PC-9 (cell line): ENCODE measurements around the gene PRR22. TPM values are rescaled to one million over a fixed set of nuclear protein-coding genes. Genes with fewer than 3 reads are reported as not detected.

Experiments
- BruUV-seq: library from RNA; stranded (reverse); fragments of 400-500 nt; replicated peaks from 2 replicates; lab custom pipeline; 2021; lab: Mats Ljungman, UMichigan
- CTCF ChIA-PET: fragments of 300-600 bp; sonication (Branson Sonifier 250); formaldehyde crosslinking; loops from one replicate; lab custom pipeline; 2022; ENCODE audit warnings: antibody characterized with exemption; lab: Charles Lee
- POLR2A ChIA-PET: fragments of 300-600 bp; sonication (Branson Sonifier 250); formaldehyde crosslinking; loops from one replicate; lab custom pipeline; 2022; ENCODE audit warnings: antibody characterized with exemption; ENCODE audit not compliant: unreplicated experiment; lab: Charles Lee
- DNase-seq, 2 experiments: peaks; one replicate each; pipeline versions ENCODE4 v3.0.0 to v3.0.0-alpha.2; 2015 to 2022; ENCODE audit warnings: mixed read lengths in 1 of 2
- H2AFZ ChIP-seq: fragments of 200-600 bp; sonication (generic); 2 replicates; pipeline ENCODE4 v1.8.1; 2017; ENCODE audit warnings: antibody characterized with exemption
- H3F3A ChIP-seq: fragments of 200-600 bp; sonication (generic); 2 replicates; pipeline ENCODE4 v1.8.1; 2017; ENCODE audit warnings: antibody characterized with exemption, mild to moderate bottlenecking, low read depth; ENCODE audit not compliant: insufficient read depth
- H3K27ac ChIP-seq: fragments of 200-600 bp; sonication (generic); 2 replicates; pipeline ENCODE4 v1.6.1; 2016; ENCODE audit warnings: mixed run types
- H3K27me3 ChIP-seq: fragments of 200-600 bp; sonication (generic); 2 replicates; pipeline ENCODE4 v1.6.1; 2016; ENCODE audit warnings: low read depth, mixed run types; ENCODE audit not compliant: insufficient read depth
- H3K36me3 ChIP-seq: fragments of 200-600 bp; sonication (generic); 2 replicates; pipeline ENCODE4 v1.6.1; 2016; ENCODE audit warnings: low read depth, mixed run types
- H3K4me1 ChIP-seq: fragments of 200-600 bp; sonication (generic); replicated peaks from 2 replicates; pipeline ENCODE4 v1.6.1; 2016; ENCODE audit warnings: mixed run types; ENCODE audit not compliant: insufficient read depth
- H3K4me2 ChIP-seq: fragments of 200-600 bp; sonication (generic); 2 replicates; pipeline ENCODE4 v1.6.1; 2017; ENCODE audit warnings: mixed run types
- H3K4me3 ChIP-seq: fragments of 200-600 bp; sonication (generic); 2 replicates; pipeline ENCODE4 v1.6.1; 2016; ENCODE audit warnings: mixed run types
- H3K79me2 ChIP-seq: fragments of 200-600 bp; sonication (generic); 2 replicates; pipeline ENCODE4 v1.6.1; 2017; ENCODE audit warnings: low read depth, mixed run types
- H3K9me2 ChIP-seq: fragments of 200-600 bp; sonication (generic); 2 replicates; pipeline ENCODE4 v1.8.1; 2017; ENCODE audit warnings: mild to moderate bottlenecking; ENCODE audit not compliant: insufficient read depth
- H3K9me3 ChIP-seq: fragments of 200-600 bp; sonication (generic); 2 replicates; pipeline ENCODE4 v1.8.1; 2016; ENCODE audit warnings: low read depth; ENCODE audit not compliant: insufficient read depth
- H4K20me1 ChIP-seq: fragments of 200-600 bp; sonication (generic); 2 replicates; pipeline ENCODE4 v1.8.1; 2017; ENCODE audit not compliant: insufficient read depth
- EZH2 ChIP-seq: fragments of 200-600 bp; sonication (generic); IDR thresholded peaks from 2 replicates; pipeline ENCODE4 v1.8.0; 2017; ENCODE audit warnings: antibody characterized with exemption, low read depth
- intact Hi-C: fragments of 100-400 bp; cut with micrococcal nuclease; formaldehyde crosslinking; loops from one replicate; pipeline ENCODE4 v1.10.0; 2022; ENCODE audit not compliant: unreplicated experiment
- total RNA-seq: library from RNA; stranded (reverse); gene quantifications from 2 replicates; pipeline ENCODE4 v1.2.3, GENCODE V29; 2021
- TF ChIP-seq, protein P1 (sequence below): fragments of 200-600 bp; sonication (generic); conservative IDR thresholded peaks from 2 replicates; pipeline ENCODE4 v1.6.1; 2017; ENCODE audit warnings: mixed run types, antibody characterized with exemption, mild to moderate bottlenecking, moderate library complexity

PRR22 gene
- total RNA-seq, 1 experiment from 2014 or later, result 4.6 TPM

- Histone ChIP-seq H3K4me3 (no peak overlapping the region), H3K27me3 (no peaks in the 10 kb centered on the region), H3K9me3 (no peaks in the 10 kb centered on the region), H3K79me2 (no peaks in the 10 kb centered on the region), H3K4me1 (no peaks in the 10 kb centered on the region), H4K20me1 (no peaks in the 10 kb centered on the region), H3K27ac (no peak overlapping the region), H3F3A (no peaks in the 10 kb centered on the region), H3K9me2 (no peaks in the 10 kb centered on the region), H3K36me3 (no peaks in the 10 kb centered on the region), H3K4me2 (no peak overlapping the region), H2AFZ (no peak overlapping the region)
- no peak for TF ChIP-seq EZH2
- TF ChIP-seq, protein P1, sequence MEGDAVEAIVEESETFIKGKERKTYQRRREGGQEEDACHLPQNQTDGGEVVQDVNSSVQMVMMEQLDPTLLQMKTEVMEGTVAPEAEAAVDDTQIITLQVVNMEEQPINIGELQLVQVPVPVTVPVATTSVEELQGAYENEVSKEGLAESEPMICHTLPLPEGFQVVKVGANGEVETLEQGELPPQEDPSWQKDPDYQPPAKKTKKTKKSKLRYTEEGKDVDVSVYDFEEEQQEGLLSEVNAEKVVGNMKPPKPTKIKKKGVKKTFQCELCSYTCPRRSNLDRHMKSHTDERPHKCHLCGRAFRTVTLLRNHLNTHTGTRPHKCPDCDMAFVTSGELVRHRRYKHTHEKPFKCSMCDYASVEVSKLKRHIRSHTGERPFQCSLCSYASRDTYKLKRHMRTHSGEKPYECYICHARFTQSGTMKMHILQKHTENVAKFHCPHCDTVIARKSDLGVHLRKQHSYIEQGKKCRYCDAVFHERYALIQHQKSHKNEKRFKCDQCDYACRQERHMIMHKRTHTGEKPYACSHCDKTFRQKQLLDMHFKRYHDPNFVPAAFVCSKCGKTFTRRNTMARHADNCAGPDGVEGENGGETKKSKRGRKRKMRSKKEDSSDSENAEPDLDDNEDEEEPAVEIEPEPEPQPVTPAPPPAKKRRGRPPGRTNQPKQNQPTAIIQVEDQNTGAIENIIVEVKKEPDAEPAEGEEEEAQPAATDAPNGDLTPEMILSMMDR, result no peak
- ChIA-PET CTCF (no interaction called here), POLR2A (no interaction called here)
- BruUV-seq, result no TSS peak
- DNase-seq, result no peak
- intact Hi-C loops, result no loop called here
Measured at GRCh38 chr19:5820785-5821184, 36.2 kb upstream of the PRR22 start.

DNA sequence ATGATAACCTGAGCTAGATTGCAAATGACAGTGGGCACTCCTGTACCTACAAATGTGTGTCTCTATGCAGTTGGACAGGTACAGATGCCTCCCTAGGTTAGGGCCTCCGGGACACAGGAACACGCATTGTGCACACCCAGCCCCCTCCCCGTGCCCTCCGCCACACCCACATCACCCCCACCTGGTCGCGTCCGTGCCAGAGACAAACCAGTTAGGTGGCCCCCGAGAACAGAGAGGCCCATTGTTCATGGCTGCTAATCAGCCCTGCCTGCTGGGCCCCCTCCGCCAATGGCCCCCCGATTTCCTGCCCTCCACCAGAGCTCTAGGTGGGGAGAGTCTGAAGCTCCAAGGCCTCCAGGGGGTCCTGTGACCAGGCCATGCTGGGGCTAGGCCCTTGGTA, 34.0 kb upstream of the PRR22 start:
- no peaks in the 10 kb centered on the region for H3F3A ChIP-seq
- H2AFZ ChIP-seq, result no peak overlapping the region
- H3K4me3 ChIP-seq, result no peak overlapping the region
- no peaks in the 10 kb centered on the region for H3K27me3 ChIP-seq
- no peak overlapping the region for H3K27ac ChIP-seq
- BruUV-seq, result no TSS peak
- no peaks in the 10 kb centered on the region for H3K79me2 ChIP-seq
- no peaks in the 10 kb centered on the region for H3K9me3 ChIP-seq
- intact Hi-C loops, result no loop called here
- ChIA-PET CTCF (no interaction called here), POLR2A (no interaction called here)
- no peaks in the 10 kb centered on the region for H3K9me2 ChIP-seq
- H4K20me1 ChIP-seq, result no peaks in the 10 kb centered on the region
- no peak overlapping the region for H3K4me2 ChIP-seq
- H3K4me1 ChIP-seq, result no peaks in the 10 kb centered on the region
- H3K36me3 ChIP-seq, result no peaks in the 10 kb centered on the region
- TF ChIP-seq, protein P1, result no peak
- no peak for TF ChIP-seq EZH2
- DNase-seq, result no peak

- TF ChIP-seq, protein P1, result no peak
- TF ChIP-seq EZH2, result no peak
- no peak overlapping the region for H3K4me3 ChIP-seq
- H3K9me3 ChIP-seq, result no peaks in the 10 kb centered on the region
- H3K27me3 ChIP-seq, result no peaks in the 10 kb centered on the region
- no peaks in the 10 kb centered on the region for H3K36me3 ChIP-seq
- H3K27ac ChIP-seq, result no peak overlapping the region
- DNase-seq, result no peak
- BruUV-seq, result no TSS peak
- no peaks in the 10 kb centered on the region for H3K4me1 ChIP-seq
- intact Hi-C loops, result no loop called here
- H3K9me2 ChIP-seq, result no peaks in the 10 kb centered on the region
- no peak overlapping the region for H3K4me2 ChIP-seq
- CTCF ChIA-PET, result no interaction called here
- no peaks in the 10 kb centered on the region for H3F3A ChIP-seq
- H2AFZ ChIP-seq, result no peak overlapping the region
- POLR2A ChIA-PET, result no interaction called here
- no peaks in the 10 kb centered on the region for H4K20me1 ChIP-seq
- no peaks in the 10 kb centered on the region for H3K79me2 ChIP-seq
Measured at GRCh38 chr19:5817218-5817617, 32.7 kb upstream of the PRR22 start.
